ENCODE results near the gene ACO2. TPM values are rescaled to one million over a fixed set of nuclear protein-coding genes. Genes with fewer than 3 reads are reported as not detected.

Gene ACO2
- total RNA-seq, 1 experiment from 2014 or later: 66.6 TPM

- Histone ChIP-seq H3K14ac (ENCODE audit: insufficient read depth, low read length) (0 out of 2 replicates have a peak overlapping the region, but pooled peaks have one; percentile 6), H3K4ac (ENCODE audit: low read depth, low read length) (no peak overlapping the region), H3K79me2 (ENCODE audit: insufficient read depth, low read length) (peaks cover 3% of the 10 kb centered on the region; the same call in 1 of the 2 replicates), H2BK20ac (ENCODE audit: low read depth, low read length, poor library complexity, severe bottlenecking) (no peak overlapping the region), H4K20me1 (ENCODE audit: control insufficient read depth, insufficient read depth, insufficient read length) (peaks cover 2% of the 10 kb centered on the region), H2BK5ac (ENCODE audit: insufficient read length, low read length) (no peak overlapping the region), H3K27me3 (ENCODE audit: insufficient read depth, low read length) (no peaks in the 10 kb centered on the region), H3K9me3 (ENCODE audit: control insufficient read depth, low read depth, low read length) (no peaks in the 10 kb centered on the region), H3K27ac (ENCODE audit: insufficient read length, low read depth, low read length) (no peak overlapping the region), H3K4me2 (ENCODE audit: insufficient read depth, insufficient read length, low read length) (no peak overlapping the region), H2AK5ac (ENCODE audit: insufficient read length, low read length) (no peak overlapping the region), H3K4me1 (ENCODE audit: insufficient read depth, low read length) (peaks cover 10% of the 10 kb centered on the region; the same call in 1 of the 2 replicates), H2BK12ac (ENCODE audit: insufficient read length, low read depth, low read length) (no peak overlapping the region), H2BK15ac (ENCODE audit: low read depth, low read length) (no peak overlapping the region), H3K79me1 (ENCODE audit: insufficient read depth, low read depth, low read length, poor library complexity, severe bottlenecking) (no peaks in the 10 kb centered on the region), H4K91ac (ENCODE audit: insufficient read length, low read depth, low read length) (no peak overlapping the region), H3K23ac (ENCODE audit: insufficient read length, low read depth, low read length) (no peak overlapping the region), H3K23me2 (ENCODE audit: insufficient read length, low read depth, low read length, poor library complexity, severe bottlenecking) (no peaks in the 10 kb centered on the region), H3K56ac (ENCODE audit: insufficient read length, low read depth, low read length) (no peak overlapping the region), H3K18ac (ENCODE audit: insufficient read length, low read depth, low read length) (no peak overlapping the region), H4K8ac (replicated peaks; ENCODE audit: insufficient read length, low read depth, low read length) (no peak overlapping the region), H2BK120ac (ENCODE audit: low read depth, low read length, poor library complexity, severe bottlenecking) (no peak overlapping the region), H3K9ac (ENCODE audit: extremely low read depth, insufficient read length, low read length) (no peak overlapping the region), H4K5ac (ENCODE audit: insufficient read length, low read depth, low read length) (no peak overlapping the region), H2AFZ (ENCODE audit: low read length) (no peak overlapping the region), H3T11ph (ENCODE audit: low read length) (no peak overlapping the region)
- Mint-ChIP-seq H3K4me3 (peak overlapping the region in 1 of 2 experiments; percentile 40; a peak in 1 of 5 replicates), H3K27me3 (ENCODE audit: low read depth) (no peaks in the 10 kb centered on the region), H3K36me3 (ENCODE audit: insufficient read depth in 1 of 3, low read depth in 3 of 3) (no peaks in the 10 kb centered on the region), H3K9me3 (no peaks in the 10 kb centered on the region), H3K27ac (peak overlapping the region; percentile 46 to 80 (median 75); a peak in 5 of 7 replicates), H3K4me1 (peaks cover 43 to 47% of the 10 kb centered on the region in 2 experiments)
- TF ChIP-seq, protein P1, sequence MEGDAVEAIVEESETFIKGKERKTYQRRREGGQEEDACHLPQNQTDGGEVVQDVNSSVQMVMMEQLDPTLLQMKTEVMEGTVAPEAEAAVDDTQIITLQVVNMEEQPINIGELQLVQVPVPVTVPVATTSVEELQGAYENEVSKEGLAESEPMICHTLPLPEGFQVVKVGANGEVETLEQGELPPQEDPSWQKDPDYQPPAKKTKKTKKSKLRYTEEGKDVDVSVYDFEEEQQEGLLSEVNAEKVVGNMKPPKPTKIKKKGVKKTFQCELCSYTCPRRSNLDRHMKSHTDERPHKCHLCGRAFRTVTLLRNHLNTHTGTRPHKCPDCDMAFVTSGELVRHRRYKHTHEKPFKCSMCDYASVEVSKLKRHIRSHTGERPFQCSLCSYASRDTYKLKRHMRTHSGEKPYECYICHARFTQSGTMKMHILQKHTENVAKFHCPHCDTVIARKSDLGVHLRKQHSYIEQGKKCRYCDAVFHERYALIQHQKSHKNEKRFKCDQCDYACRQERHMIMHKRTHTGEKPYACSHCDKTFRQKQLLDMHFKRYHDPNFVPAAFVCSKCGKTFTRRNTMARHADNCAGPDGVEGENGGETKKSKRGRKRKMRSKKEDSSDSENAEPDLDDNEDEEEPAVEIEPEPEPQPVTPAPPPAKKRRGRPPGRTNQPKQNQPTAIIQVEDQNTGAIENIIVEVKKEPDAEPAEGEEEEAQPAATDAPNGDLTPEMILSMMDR (conservative IDR thresholded peaks at IDR 0.05): peak; percentile 37; the same call in 2 of the 3 replicates
- peak; percentile 47 for DNase-seq
- no CpG with 5 or more reads among the region's 6 CpGs for WGBS (ENCODE audit: extremely low coverage, insufficient read length, low lambda C conversion rate)
Observed at GRCh38 chr22:41479671-41480396, 10.9 kb downstream of the ACO2 start.

All from H9 (cell line).